OCI-LY3 (cell line): Measurements from ENCODE around the gene USP32.
"Not testable (repeated sequence)": the region's sequence is repeated elsewhere in the genome, so short reads cannot be mapped to it uniquely, and the experiment has no call there.

Experiments
- H2AFZ ChIP-seq: fragments of 200-600, 300-600 bp; shearing (Covaris generic); 2 replicates; pipeline ENCODE4 v1.6.0; 2014; ENCODE audit warnings: antibody characterized with exemption, low read depth, low read length
- H3K27ac ChIP-seq: fragments of 200-600, 300-600 bp; sonication (generic); 2 replicates; pipeline ENCODE4 v1.5.1; 2014; ENCODE audit warnings: mild to moderate bottlenecking, low read length, moderate library complexity, mixed read lengths
- H3K27me3 ChIP-seq: fragments of 200-600, 300-600 bp; sonication (generic); 2 replicates; pipeline ENCODE4 v1.6.1; 2014; ENCODE audit warnings: low read depth, low read length, mixed read lengths
- H3K36me3 ChIP-seq: fragments of 200-600, 300-600 bp; sonication (generic); replicated peaks from 2 replicates; pipeline ENCODE3; 2014; ENCODE audit warnings: low read depth, low read length, mixed read lengths
- H3K4me1 ChIP-seq: fragments of 300-600, 200-600 bp; sonication (generic); 2 replicates; pipeline ENCODE4 v1.6.1; 2014; ENCODE audit warnings: low read length, mixed read lengths
- H3K4me2 ChIP-seq: fragments of 200-600, 300-600 bp; sonication (generic); 2 replicates; pipeline ENCODE4 v1.6.1; 2014; ENCODE audit warnings: low read length, mixed read lengths
- H3K4me3 ChIP-seq: fragments of 300-600, 200-600 bp; sonication (generic); 2 replicates; pipeline ENCODE4 v1.5.1; 2014; ENCODE audit warnings: antibody characterized with exemption, mild to moderate bottlenecking, low read length, moderate library complexity
- H3K79me2 ChIP-seq: fragments of 300-600, 200-600 bp; shearing (Covaris generic); 2 replicates; pipeline ENCODE4 v1.6.1; 2014; ENCODE audit warnings: mild to moderate bottlenecking, low read length, mixed read lengths
- H3K9ac ChIP-seq: fragments of 300-600, 200-600 bp; shearing (Covaris generic); 2 replicates; pipeline ENCODE4 v1.6.0; 2014; ENCODE audit warnings: mild to moderate bottlenecking, low read length, moderate library complexity
- H3K9me3 ChIP-seq: fragments of 200-600, 300-600 bp; shearing (Covaris generic); 2 replicates; pipeline ENCODE4 v1.6.1; 2014; ENCODE audit warnings: low read length, mixed read lengths; ENCODE audit not compliant: insufficient read depth
- H4K20me1 ChIP-seq: fragments of 200-600, 300-600 bp; sonication (generic); 2 replicates; pipeline ENCODE4 v1.6.1; 2016; ENCODE audit warnings: low read length, mixed read lengths; ENCODE audit not compliant: insufficient read depth
- CTCF ChIP-seq: fragments of 200-600, 300-600 bp; sonication (generic); IDR thresholded peaks from 2 replicates; pipeline ENCODE4 v1.5.1; 2014; ENCODE audit warnings: antibody characterized with exemption, low read length, low read depth
- EZH2phosphoT487 ChIP-seq: fragments of 200-600 bp; shearing (Covaris generic); IDR thresholded peaks from 2 replicates; pipeline ENCODE4 v1.6.1; 2018; ENCODE audit warnings: antibody characterized with exemption, mixed run types, low read depth

Gene USP32

GRCh38 chr17:60386147-60387058, 5.5 kb downstream of the USP32 start:
- TF ChIP-seq CTCF, result no peak
- TF ChIP-seq EZH2phosphoT487, result no peak
- no peak overlapping the region for H3K4me3 ChIP-seq
- peaks cover 4% of the 10 kb centered on the region; the same call in 1 of the 2 replicates for H3K27me3 ChIP-seq
- H3K36me3 ChIP-seq, result no peaks in the 10 kb centered on the region
- peaks cover 82% of the 10 kb centered on the region for H3K79me2 ChIP-seq
- H3K4me2 ChIP-seq, result no peak overlapping the region
- peaks cover 19% of the 10 kb centered on the region for H3K4me1 ChIP-seq
- H3K27ac ChIP-seq, result no peak overlapping the region
- no peaks in the 10 kb centered on the region for H3K9me3 ChIP-seq
- H3K9ac ChIP-seq, result no peak overlapping the region
- no peak overlapping the region for H2AFZ ChIP-seq
- peaks cover 22% of the 10 kb centered on the region for H4K20me1 ChIP-seq

- H3K79me2 ChIP-seq, result peaks cover 67% of the 10 kb centered on the region
- not testable (repeated sequence) for H3K9ac ChIP-seq, H3K27ac ChIP-seq, H3K4me3 ChIP-seq, H3K4me1 ChIP-seq, H3K27me3 ChIP-seq, H2AFZ ChIP-seq, H3K36me3 ChIP-seq, H3K9me3 ChIP-seq, H3K4me2 ChIP-seq
- H4K20me1 ChIP-seq, result peaks cover 18% of the 10 kb centered on the region
Observed at GRCh38 chr17:60384921-60385320, 7.0 kb downstream of the USP32 start.

GRCh38 chr17:60383379-60383778, 8.6 kb downstream of the USP32 start:
- no peak overlapping the region for H3K9ac ChIP-seq
- H3K79me2 ChIP-seq, result peaks cover 52% of the 10 kb centered on the region

GRCh38 chr17:60381958-60382357, 10.0 kb downstream of the USP32 start:
- no peaks in the 10 kb centered on the region for H3K27me3 ChIP-seq
- no peak overlapping the region for H3K4me3 ChIP-seq
- no peak overlapping the region for H3K4me2 ChIP-seq
- no peak overlapping the region for H3K9ac ChIP-seq
- no peaks in the 10 kb centered on the region for H3K9me3 ChIP-seq
- no peaks in the 10 kb centered on the region for H3K36me3 ChIP-seq
- no peak overlapping the region for H2AFZ ChIP-seq
- H3K27ac ChIP-seq, result no peak overlapping the region
- no peak for TF ChIP-seq CTCF
- no peak for TF ChIP-seq EZH2phosphoT487
- peaks cover 17% of the 10 kb centered on the region for H4K20me1 ChIP-seq
- H3K4me1 ChIP-seq, result peaks cover 7% of the 10 kb centered on the region
- H3K79me2 ChIP-seq, result peaks cover 42% of the 10 kb centered on the region

More at GRCh38 chr17:60383379-60383778, 8.6 kb downstream of the USP32 start:
- Histone ChIP-seq H3K9me3 (no peaks in the 10 kb centered on the region), H3K27ac (no peak overlapping the region), H3K4me3 (no peak overlapping the region), H3K36me3 (no peaks in the 10 kb centered on the region), H3K27me3 (no peaks in the 10 kb centered on the region), H2AFZ (no peak overlapping the region), H3K4me1 (peaks cover 7% of the 10 kb centered on the region), H3K4me2 (no peak overlapping the region), H4K20me1 (peaks cover 18% of the 10 kb centered on the region)
- TF ChIP-seq CTCF (no peak), EZH2phosphoT487 (no peak)

GRCh38 chr17:60379461-60379860, 12.5 kb downstream of the USP32 start:
- not testable (repeated sequence) for H3K36me3 ChIP-seq, H3K9me3 ChIP-seq, H3K9ac ChIP-seq, H3K4me1 ChIP-seq, H2AFZ ChIP-seq, H3K4me3 ChIP-seq, H3K27ac ChIP-seq, H3K4me2 ChIP-seq, H3K27me3 ChIP-seq
- peaks cover 10% of the 10 kb centered on the region for H4K20me1 ChIP-seq
- peaks cover 23% of the 10 kb centered on the region for H3K79me2 ChIP-seq

GRCh38 chr17:60378187-60378586, 13.7 kb downstream of the USP32 start:
- H3K36me3 ChIP-seq, H3K9ac ChIP-seq, H2AFZ ChIP-seq, H3K27me3 ChIP-seq, H4K20me1 ChIP-seq, H3K4me1 ChIP-seq, H3K9me3 ChIP-seq, H3K4me2 ChIP-seq, H3K4me3 ChIP-seq, H3K27ac ChIP-seq: not testable (repeated sequence)
- peaks cover 11% of the 10 kb centered on the region for H3K79me2 ChIP-seq
